Esophagus muscularis mucosa (tissue), 4 donors: ENCODE data around the gene DNAAF5. TPM values are rescaled to one million over a fixed set of nuclear protein-coding genes. Genes with fewer than 3 reads are reported as not detected.
A peak's percentile ranks its signal among the peaks of the same experiment; 100 is the strongest.

Source experiments
- DNase-seq: peaks from one replicate; pipeline ENCODE4 v3.0.0-alpha.2; 2017; ENCODE audit errors: extremely low spot score
- H3K27ac ChIP-seq, 4 donors: fragments of 200-600 bp; sonication (generic); replicated peaks in 1 of 4; 1 replicate in 3 of 4; 2 replicates in 1 of 4; pipeline ENCODE4 v1.5.1; 2016 to 2019; ENCODE audit warnings: mild to moderate bottlenecking in 1 of 4
- H3K27me3 ChIP-seq, 4 donors: fragments of 200-600 bp; sonication (generic); one replicate each; pipeline versions ENCODE4 v1.5.1 to v1.6.0; 2016 to 2019
- H3K36me3 ChIP-seq, 4 donors: fragments of 200-600 bp; sonication (generic); one replicate each; pipeline ENCODE4 v1.5.1; 2016 to 2019
- H3K4me1 ChIP-seq, 4 donors: fragments of 200-600 bp; sonication (generic); one replicate each; pipeline ENCODE4 v1.5.1; 2016 to 2019
- H3K4me3 ChIP-seq, 4 donors: fragments of 200-600 bp; sonication (generic); 1 replicate in 2 of 4; 2 replicates in 2 of 4; pipeline ENCODE4 v1.5.1; 2016 to 2019; ENCODE audit warnings: mild to moderate bottlenecking in 4 of 4, moderate library complexity in 1 of 4
- H3K9me3 ChIP-seq, 4 donors: fragments of 200-600 bp; sonication (generic); 1 replicate in 3 of 4; 2 replicates in 1 of 4; pipeline ENCODE4 v1.5.1; 2016 to 2019
- EP300 ChIP-seq: sonication (generic); formaldehyde crosslinking; IDR thresholded peaks from one replicate; pipeline ENCODE4 v1.6.1; 2017; ENCODE audit warnings: antibody characterized with exemption
- POLR2A ChIP-seq: fragments of 450-650 bp; IDR thresholded peaks from one replicate; pipeline ENCODE4 v1.6.1; 2017; ENCODE audit warnings: antibody characterized with exemption, moderate library complexity, mild to moderate bottlenecking, low read depth
- POLR2AphosphoS5 ChIP-seq, 2 donors: sonication (generic); formaldehyde crosslinking; IDR thresholded peaks; one replicate each; pipeline ENCODE4 v1.6.1; 2017; ENCODE audit warnings: antibody characterized with exemption in 2 of 2
- WGBS: methylation state at CpG from one replicate; pipeline ENCODE4 v1.1.5; 2018; 5-methylcytosine and 5-hydroxymethylcytosine counted together
- intact Hi-C: fragments of 100-400 bp; cut with DNase I; formaldehyde crosslinking; loops from one replicate; pipeline ENCODE4 v1.15.1; 2023
- total RNA-seq, 4 donors: library from RNA; depleted of rRNA; stranded (reverse); fragments of >200 nt; gene quantifications; one replicate each; pipeline versions ENCODE4 v1.1.0 to v1.2.1, GENCODE V29; 2016
- TF ChIP-seq, protein P1 (sequence below), 3 experiments: fragments of 200-600 bp in 2 of 3; fragments of 450-650 bp in 1 of 3; sonication (generic) in 2 of 3; IDR thresholded peaks; one replicate each; pipeline ENCODE4 v1.5.1; 2017 to 2019; ENCODE audit warnings: antibody characterized with exemption in 3 of 3, mild to moderate bottlenecking in 2 of 3, moderate library complexity in 1 of 3

The DNAAF5 gene
- total RNA-seq, 4 donors from 2014 or later, result 21.2 to 32.7 (median 29.4) TPM

DNA sequence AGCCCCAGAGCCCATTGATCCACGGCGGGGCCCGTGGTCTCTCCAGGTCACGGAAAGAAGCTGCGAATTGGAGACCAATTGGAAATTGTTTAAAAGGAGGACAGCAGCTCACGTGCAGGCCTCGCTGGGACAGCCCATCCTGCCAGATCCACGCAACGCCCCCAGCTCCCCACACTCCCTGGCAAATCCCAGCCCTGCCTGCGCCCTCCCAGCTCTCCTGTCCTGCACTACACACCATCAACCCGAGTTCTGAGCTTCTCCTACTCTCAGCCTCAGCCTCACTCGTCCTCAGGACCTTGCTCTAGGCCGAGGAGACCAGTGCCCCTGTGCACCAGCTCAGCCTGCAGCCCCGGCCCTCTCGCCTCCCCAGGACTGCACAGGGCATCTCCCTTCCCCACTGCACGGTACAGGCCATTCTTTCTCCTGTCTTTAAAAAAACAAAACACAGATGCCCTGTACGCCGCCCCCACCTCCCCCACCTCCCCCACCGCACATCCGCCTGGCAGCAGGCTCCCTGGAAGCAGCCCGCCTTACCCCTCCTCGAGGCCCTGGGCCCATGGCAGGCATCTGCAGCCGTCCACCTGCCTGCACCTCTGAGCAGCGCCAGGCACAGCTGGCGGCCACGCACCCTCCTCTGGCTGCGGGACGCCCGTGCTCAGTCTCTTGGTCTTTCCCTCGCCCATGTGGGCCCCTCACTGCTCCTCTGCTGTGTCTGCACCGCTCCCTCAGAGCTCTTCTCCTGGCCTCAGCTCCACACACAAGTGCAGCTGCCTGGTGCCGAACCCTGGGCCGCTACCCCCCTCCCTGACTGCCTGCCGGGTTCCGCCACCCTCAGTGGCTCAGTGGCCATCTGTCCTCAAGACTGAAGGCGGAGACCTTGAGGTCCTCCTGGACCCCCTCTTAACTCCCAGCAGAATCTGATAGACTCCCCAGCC, 57.3 kb downstream of the DNAAF5 start:
- no peaks in the 10 kb centered on the region for H3K27me3 ChIP-seq
- WGBS, result 85% methylated on average over 31 of the region's 36 CpGs
- no peak overlapping the region for H3K4me3 ChIP-seq
- no peak overlapping the region for H3K27ac ChIP-seq
- TF ChIP-seq, protein P1, sequence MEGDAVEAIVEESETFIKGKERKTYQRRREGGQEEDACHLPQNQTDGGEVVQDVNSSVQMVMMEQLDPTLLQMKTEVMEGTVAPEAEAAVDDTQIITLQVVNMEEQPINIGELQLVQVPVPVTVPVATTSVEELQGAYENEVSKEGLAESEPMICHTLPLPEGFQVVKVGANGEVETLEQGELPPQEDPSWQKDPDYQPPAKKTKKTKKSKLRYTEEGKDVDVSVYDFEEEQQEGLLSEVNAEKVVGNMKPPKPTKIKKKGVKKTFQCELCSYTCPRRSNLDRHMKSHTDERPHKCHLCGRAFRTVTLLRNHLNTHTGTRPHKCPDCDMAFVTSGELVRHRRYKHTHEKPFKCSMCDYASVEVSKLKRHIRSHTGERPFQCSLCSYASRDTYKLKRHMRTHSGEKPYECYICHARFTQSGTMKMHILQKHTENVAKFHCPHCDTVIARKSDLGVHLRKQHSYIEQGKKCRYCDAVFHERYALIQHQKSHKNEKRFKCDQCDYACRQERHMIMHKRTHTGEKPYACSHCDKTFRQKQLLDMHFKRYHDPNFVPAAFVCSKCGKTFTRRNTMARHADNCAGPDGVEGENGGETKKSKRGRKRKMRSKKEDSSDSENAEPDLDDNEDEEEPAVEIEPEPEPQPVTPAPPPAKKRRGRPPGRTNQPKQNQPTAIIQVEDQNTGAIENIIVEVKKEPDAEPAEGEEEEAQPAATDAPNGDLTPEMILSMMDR (IDR thresholded peaks at IDR 0.05), result no peak
- TF ChIP-seq POLR2AphosphoS5 (IDR thresholded peaks at IDR 0.05) (no peak), EP300 (no peak), POLR2A (no peak)
- no peaks in the 10 kb centered on the region for H3K9me3 ChIP-seq
- intact Hi-C loops, result loop anchor here (10.0 kb wide), 1 partner anchor 51 kb away; the partner anchor contains the start of gene SUN1
- H3K4me1 ChIP-seq, result peaks cover 24 to 52% (median 31%) of the 10 kb centered on the region in 4 donors
- DNase-seq, result no peak
- peaks cover 0 to 54% (median 39%) of the 10 kb centered on the region in 4 donors for H3K36me3 ChIP-seq

DNA sequence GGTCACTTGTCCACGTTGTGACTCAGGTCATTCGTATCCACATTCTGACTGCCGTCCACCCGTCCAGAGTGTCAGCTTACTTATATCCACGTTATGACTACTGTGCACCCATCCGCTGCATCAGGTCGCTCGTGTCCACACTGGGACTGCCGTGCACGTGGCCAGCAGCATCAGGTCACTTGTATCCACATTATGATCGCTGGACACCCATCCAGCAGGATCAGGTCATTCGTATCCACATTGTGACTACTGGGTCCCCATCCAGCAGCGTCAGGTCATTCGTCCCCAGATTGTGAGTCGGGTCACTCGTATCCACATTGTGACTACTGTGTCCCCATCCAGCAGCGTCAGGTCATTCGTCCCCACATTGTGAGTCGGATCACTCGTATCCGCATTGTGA, 58.5 kb downstream of the DNAAF5 start:
- H3K4me3 ChIP-seq, result no peak overlapping the region
- H3K27me3 ChIP-seq, result no peaks in the 10 kb centered on the region
- intact Hi-C loops, result loop anchor here (10.0 kb wide), 1 partner anchor 50 kb away; the partner anchor contains the start of gene SUN1
- H3K9me3 ChIP-seq, result no peaks in the 10 kb centered on the region
- H3K27ac ChIP-seq, result no peak overlapping the region
- 92% methylated on average over 21 of the region's 21 CpGs for WGBS
- peaks cover 16 to 40% (median 22%) of the 10 kb centered on the region in 4 donors for H3K4me1 ChIP-seq
- peaks cover 0 to 48% (median 37%) of the 10 kb centered on the region in 4 donors for H3K36me3 ChIP-seq
- DNase-seq, result no peak
- TF ChIP-seq POLR2AphosphoS5 (IDR thresholded peaks at IDR 0.05), result no peak
- no peak for TF ChIP-seq POLR2A
- TF ChIP-seq, protein P1 (IDR thresholded peaks at IDR 0.05), result no peak
- no peak for TF ChIP-seq EP300

DNA sequence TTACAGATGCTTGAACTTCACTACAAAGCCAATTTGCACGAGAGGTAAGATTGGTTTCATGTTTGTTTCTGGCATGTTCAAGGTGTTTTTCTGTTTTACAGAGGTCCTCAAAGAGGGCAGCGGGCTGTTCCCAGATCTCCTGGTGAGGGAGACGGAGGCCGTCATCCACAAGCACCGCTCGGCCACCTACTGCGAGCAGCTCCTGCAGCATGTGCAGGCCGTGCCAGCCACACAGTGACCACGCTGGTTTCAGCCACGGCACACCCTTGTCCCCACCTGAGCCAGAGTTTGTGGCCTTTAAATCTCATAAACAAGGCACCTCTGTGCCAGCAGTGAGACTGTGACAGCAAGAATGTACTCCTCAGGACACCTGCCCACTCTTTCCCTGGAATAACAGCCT, 58.9 kb downstream of the DNAAF5 start:
- no peak for DNase-seq
- 100% methylated on average over 2 of the region's 10 CpGs for WGBS
- Histone ChIP-seq H3K27ac (peak overlapping the region in 2 of 4 donors; percentile 9 to 26), H3K4me3 (no peak overlapping the region), H3K27me3 (no peaks in the 10 kb centered on the region), H3K4me1 (peaks cover 15 to 40% (median 21%) of the 10 kb centered on the region in 4 donors), H3K36me3 (peaks cover 0 to 44% (median 36%) of the 10 kb centered on the region in 4 donors), H3K9me3 (no peaks in the 10 kb centered on the region)
- intact Hi-C loops, result loop anchor here (10.0 kb wide), 1 partner anchor 49 kb away; the partner anchor contains the start of gene SUN1
- TF ChIP-seq POLR2A, result no peak

DNA sequence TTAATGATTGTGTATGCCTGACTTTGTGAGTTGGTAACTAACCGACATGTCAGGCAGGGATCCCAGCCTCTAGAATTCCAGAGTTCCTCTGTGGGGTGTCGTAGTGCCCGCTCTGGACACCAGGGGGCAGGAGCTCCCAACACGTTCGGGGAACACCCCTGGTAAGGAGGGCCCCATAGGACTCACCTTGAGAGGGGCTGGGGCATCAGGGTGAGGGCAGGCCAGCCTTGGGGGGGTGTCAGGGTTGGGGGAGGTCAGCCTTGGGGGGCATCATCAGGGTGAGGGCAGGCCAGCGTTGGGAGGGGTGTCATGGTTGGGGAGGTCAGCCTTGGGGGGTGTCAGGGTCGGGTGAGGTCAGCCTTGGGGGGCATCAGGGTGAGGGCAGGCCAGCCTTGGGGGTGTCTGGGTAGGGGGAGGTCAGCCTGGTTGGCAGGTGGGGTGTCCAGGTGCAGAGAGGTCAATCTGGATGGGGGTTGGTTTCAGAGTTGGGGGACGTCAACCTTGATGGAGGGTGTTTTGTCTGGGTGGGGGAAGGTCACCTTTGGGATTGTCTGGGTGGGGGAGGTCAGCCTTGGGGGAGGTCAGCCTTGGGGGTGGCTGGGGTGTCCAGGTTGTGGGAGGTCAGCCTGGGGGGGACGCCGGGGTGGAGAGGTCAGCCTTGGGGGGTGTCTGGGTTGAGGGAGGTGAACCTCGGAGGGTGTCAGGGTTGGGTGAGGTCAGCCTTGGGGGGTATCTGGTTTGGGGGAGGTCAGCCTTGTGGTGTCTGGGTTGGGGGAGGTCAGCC, 60.2 kb downstream of the DNAAF5 start:
- 37% methylated on average over 9 of the region's 11 CpGs for WGBS
- Histone ChIP-seq H3K36me3 (peaks cover 0 to 42% (median 36%) of the 10 kb centered on the region in 4 donors), H3K27me3 (no peaks in the 10 kb centered on the region), H3K9me3 (no peaks in the 10 kb centered on the region), H3K27ac (peak overlapping the region in 1 of 4 donors; percentile 62), H3K4me3 (no peak overlapping the region), H3K4me1 (peaks cover 11 to 32% (median 15%) of the 10 kb centered on the region in 4 donors)
- intact Hi-C loops, result loop anchor here (2.0 to 10.0 kb wide), 2 partner anchors 48 to 86 kb away; partner anchors contain the start of gene SUN1
- no peak for DNase-seq
- TF ChIP-seq POLR2AphosphoS5 (IDR thresholded peaks at IDR 0.05) (peak; percentile 38 to 55), POLR2A (no peak), EP300 (no peak)
- TF ChIP-seq, protein P1 (IDR thresholded peaks at IDR 0.05), result peak; percentile 93 to 98 (median 94)
